H1 (cell line): ENCODE data around the gene INPP4A. TPM values are rescaled to one million over a fixed set of nuclear protein-coding genes. Genes with fewer than 3 reads are reported as not detected.

Experiments used
- CTCF ChIA-PET: fragments of 300-600 bp; sonication (Branson Sonifier 250); formaldehyde crosslinking; loops from one replicate; lab custom pipeline; 2021; ENCODE audit not compliant: partially characterized antibody; lab: Charles Lee
- POLR2A ChIA-PET: fragments of 300-600 bp; sonication (Branson Sonifier 250); formaldehyde crosslinking; loops from one replicate; lab custom pipeline; 2021; ENCODE audit warnings: inconsistent platforms; ENCODE audit not compliant: partially characterized antibody; lab: Charles Lee
- DNase-seq, 2 experiments: peaks; one replicate each; pipeline versions ENCODE4 v3.0.0 to v3.0.0-alpha.2; 2010 to 2022; ENCODE audit warnings: low spot score in 2 of 2, low read depth in 1 of 2, mixed read lengths in 1 of 2
- FAIRE-seq: peaks from 2 replicates; lab custom pipeline; 2011; peaks lifted over from hg19 to GRCh38; lab: Jason Lieb, UNC
- H2AFZ ChIP-seq: 2 replicates; pipeline ENCODE4 v1.8.1; 2012; ENCODE audit warnings: low read length, inconsistent platforms
- H2AK5ac ChIP-seq: 2 replicates; pipeline ENCODE4 v1.6.1; 2013; ENCODE audit warnings: low read depth, low read length
- H2BK120ac ChIP-seq: replicated peaks from 2 replicates; pipeline ENCODE3; 2013; ENCODE audit warnings: low read depth, low read length, inconsistent platforms
- H2BK12ac ChIP-seq: 2 replicates; pipeline ENCODE4 v1.6.1; 2013; ENCODE audit warnings: low read depth, low read length
- H2BK15ac ChIP-seq: 2 replicates; pipeline ENCODE4 v1.6.1; 2013; ENCODE audit warnings: low read length
- H2BK20ac ChIP-seq: 2 replicates; pipeline ENCODE4 v1.6.1; 2013; ENCODE audit warnings: low read length
- H2BK5ac ChIP-seq: 2 replicates; pipeline ENCODE4 v1.6.1; 2013; ENCODE audit warnings: low read depth, low read length
- H3K14ac ChIP-seq: 2 replicates; pipeline ENCODE4 v1.6.1; 2013; ENCODE audit warnings: inconsistent platforms; ENCODE audit not compliant: insufficient read length
- H3K18ac ChIP-seq: 2 replicates; pipeline ENCODE4 v1.6.1; 2013; ENCODE audit warnings: low read length; ENCODE audit errors: extremely low read depth
- H3K23ac ChIP-seq: 2 replicates; pipeline ENCODE4 v1.6.1; 2013; ENCODE audit warnings: inconsistent platforms; ENCODE audit not compliant: insufficient read length
- H3K23me2 ChIP-seq: 2 replicates; pipeline ENCODE4 v1.6.1; 2013; ENCODE audit warnings: low read depth, low read length
- H3K27ac ChIP-seq: 2 replicates; pipeline ENCODE4 v1.6.1; 2011; ENCODE audit warnings: low read depth, low read length, inconsistent platforms
- H3K27me3 ChIP-seq, 4 experiments: replicated peaks in 1 of 4; 1 replicate in 1 of 4; 2 replicates in 3 of 4; pipeline versions ENCODE4 v1.6.1 to v1.8.1; 2011 to 2013; ENCODE audit warnings: low read length in 3 of 4, mild to moderate bottlenecking in 3 of 4, inconsistent platforms in 2 of 4, mixed read lengths in 2 of 4, moderate library complexity in 1 of 4; ENCODE audit not compliant: control insufficient read depth in 3 of 4, insufficient read depth in 3 of 4; ENCODE audit errors: extremely low read depth in 1 of 4
- H3K36me3 ChIP-seq, 4 experiments: 2 replicates each; pipeline versions ENCODE4 v1.6.1 to v1.8.1; 2011 to 2013; ENCODE audit warnings: mild to moderate bottlenecking in 4 of 4, low read length in 3 of 4, moderate library complexity in 2 of 4, control low read depth in 1 of 4, inconsistent platforms in 1 of 4; ENCODE audit not compliant: insufficient read depth in 4 of 4, control insufficient read depth in 2 of 4
- H3K4ac ChIP-seq: replicated peaks from 2 replicates; pipeline ENCODE3; 2013; ENCODE audit warnings: low read length, low read depth, mixed read lengths, inconsistent platforms; ENCODE audit not compliant: insufficient read length
- H3K4me1 ChIP-seq, 4 experiments: replicated peaks in 1 of 4; 1 replicate in 1 of 4; 2 replicates in 3 of 4; pipeline versions ENCODE4 v1.6.1 to v1.8.1; 2011 to 2013; ENCODE audit warnings: low read length in 3 of 4, inconsistent platforms in 2 of 4, mixed read lengths in 1 of 4; ENCODE audit not compliant: insufficient read depth in 4 of 4, control insufficient read depth in 3 of 4
- H3K4me2 ChIP-seq, 2 experiments: 2 replicates each; pipeline versions ENCODE4 v1.6.1 to v1.8.1; 2011 to 2013; ENCODE audit warnings: low read depth in 2 of 2, low read length in 2 of 2, control low read depth in 1 of 2, inconsistent platforms in 1 of 2, mild to moderate bottlenecking in 1 of 2; ENCODE audit not compliant: insufficient read depth in 1 of 2
- H3K4me3 ChIP-seq, 4 experiments: fragments of 200-600, 300-600 bp in 1 of 4; sonication (generic), shearing (Covaris generic), sonication (Bioruptor Twin) in 1 of 4; 2 replicates each; pipeline versions ENCODE4 v1.5.1 to v1.8.1; 2011 to 2016; ENCODE audit warnings: low read length in 4 of 4, low read depth in 3 of 4, control low read depth in 2 of 4, inconsistent platforms in 2 of 4, mild to moderate bottlenecking in 2 of 4, mixed read lengths in 1 of 4, moderate library complexity in 1 of 4; ENCODE audit not compliant: insufficient read depth in 2 of 4; ENCODE audit errors: extremely low read depth in 1 of 4
- H3K56ac ChIP-seq: replicated peaks from 2 replicates; pipeline ENCODE3; 2013; ENCODE audit warnings: low read depth, mild to moderate bottlenecking, mixed read lengths, low read length, inconsistent platforms; ENCODE audit not compliant: insufficient read length
- H3K79me1 ChIP-seq: 2 replicates; pipeline ENCODE4 v1.6.1; 2013; ENCODE audit warnings: low read depth, low read length, control low read depth
- H3K79me2 ChIP-seq, 2 experiments: 2 replicates each; pipeline versions ENCODE4 v1.6.1 to v1.8.1; 2012 to 2013; ENCODE audit warnings: low read length in 2 of 2, mild to moderate bottlenecking in 2 of 2, inconsistent platforms in 1 of 2; ENCODE audit not compliant: insufficient read depth in 2 of 2, control insufficient read depth in 1 of 2
- H3K9ac ChIP-seq, 4 experiments: replicated peaks in 1 of 4; 1 replicate in 1 of 4; 2 replicates in 3 of 4; pipeline versions ENCODE4 v1.6.1 to v1.8.1; 2011 to 2013; ENCODE audit warnings: low read depth in 3 of 4, low read length in 3 of 4, control low read depth in 2 of 4, mild to moderate bottlenecking in 2 of 4, moderate library complexity in 2 of 4, inconsistent platforms in 1 of 4; ENCODE audit errors: extremely low read depth in 1 of 4
- H3K9me3 ChIP-seq, 2 experiments: 2 replicates each; pipeline versions ENCODE4 v1.6.1 to v1.8.1; 2012 to 2013; ENCODE audit warnings: mild to moderate bottlenecking in 2 of 2, moderate library complexity in 2 of 2, control low read depth in 1 of 2, inconsistent platforms in 1 of 2, low read depth in 1 of 2, low read length in 1 of 2, mixed read lengths in 1 of 2; ENCODE audit not compliant: insufficient read depth in 2 of 2
- H4K20me1 ChIP-seq, 2 experiments: replicated peaks in 1 of 2; 2 replicates each; pipeline versions ENCODE3 to v1.8.1; 2011 to 2013; ENCODE audit warnings: inconsistent platforms in 2 of 2, low read length in 2 of 2, mild to moderate bottlenecking in 1 of 2; ENCODE audit not compliant: insufficient read depth in 2 of 2, control insufficient read depth in 1 of 2
- H4K5ac ChIP-seq: 2 replicates; pipeline ENCODE4 v1.6.1; 2013; ENCODE audit warnings: low read length, low read depth, mixed read lengths, inconsistent platforms; ENCODE audit not compliant: insufficient read length
- H4K8ac ChIP-seq: 2 replicates; pipeline ENCODE4 v1.8.0; 2013; ENCODE audit warnings: mild to moderate bottlenecking, moderate library complexity, low read length, inconsistent platforms; ENCODE audit not compliant: insufficient read depth; ENCODE audit errors: extremely low read depth
- H4K91ac ChIP-seq: replicated peaks from 2 replicates; pipeline ENCODE3; 2013; ENCODE audit warnings: low read length, mixed read lengths, inconsistent platforms; ENCODE audit not compliant: insufficient read length
- BRCA1 ChIP-seq: IDR thresholded peaks from 2 replicates; pipeline ENCODE4 v1.6.1; 2012; ENCODE audit warnings: low read depth, low read length, improper control_type of control experiment
- CBX5 ChIP-seq: fragments of 300-800, 300-1000 bp; sonication (generic); IDR thresholded peaks from 2 replicates; pipeline ENCODE4 v1.7.1; 2016; ENCODE audit warnings: antibody characterized with exemption, low read length, low read depth
- EGR1 ChIP-seq: IDR thresholded peaks from 2 replicates; pipeline ENCODE4 v1.6.1; 2011; ENCODE audit warnings: low read depth, low read length, borderline replicate concordance
- EP300 ChIP-seq, 2 experiments: IDR thresholded peaks; 1 replicate in 1 of 2; 2 replicates in 1 of 2; pipeline ENCODE4 v1.6.1; 2011 to 2012; ENCODE audit warnings: low read depth in 2 of 2, low read length in 2 of 2, mild to moderate bottlenecking in 2 of 2, borderline replicate concordance in 1 of 2, inconsistent platforms in 1 of 2, moderate library complexity in 1 of 2
- WGBS, 2 experiments: shearing (Covaris generic) in 1 of 2; methylation state at CpG; one replicate each; pipeline versions ENCODE4 v1.1.6 to v1.1.7; 2013 to 2015; ENCODE audit warnings: low lambda C conversion rate in 2 of 2, mixed read lengths in 2 of 2, inconsistent platforms in 1 of 2, low coverage in 1 of 2, missing lambda C conversion rate in 1 of 2; ENCODE audit not compliant: insufficient replicate concordance in 2 of 2, insufficient coverage in 1 of 2, insufficient read length in 1 of 2; ENCODE audit errors: extremely low coverage in 1 of 2, missing lambda C conversion rate in 1 of 2; 5-methylcytosine and 5-hydroxymethylcytosine counted together
- polyA plus RNA-seq, 7 experiments: library from polyadenylated mRNA; depleted of rRNA in 3 of 7; stranded (reverse) in 5 of 7; unstranded in 2 of 7; fragments of >200 nt in 5 of 7; fragments of 200-250 nt in 2 of 7; gene quantifications; 1 replicate in 5 of 7; 2 replicates in 1 of 7; 4 replicates in 1 of 7; pipeline versions ENCODE4 v1.2.1 to v1.2.3, GENCODE V29; 2011 to 2013; ENCODE audit warnings: missing spikeins in 2 of 7, mixed read lengths in 2 of 7
- total RNA-seq: library from RNA; stranded (reverse); fragmentation: NEBNext Ultra II Directional; extraction: Animal tissue kit (Norgen Biotek cat#: 25700); gene quantifications from 2 replicates; pipeline ENCODE4 v1.2.1, GENCODE V29; 2021

INPP4A gene
- total and polyA plus RNA-seq, 2 of the 8 experiments (the other 6 are each of a cell fraction or from before 2014, with no cell fraction given) = 25.6 to 34.3 TPM

GRCh38 chr2:98469862-98470544 is 25.3 kb downstream of the INPP4A start:
- Histone ChIP-seq H3K4me2 (no peak overlapping the region), H3K56ac (no peak overlapping the region), H4K20me1 (peaks cover 9 to 12% of the 10 kb centered on the region in 2 experiments), H2BK12ac (no peak overlapping the region), H3K79me1 (peaks cover 18% of the 10 kb centered on the region), H3K18ac (no peak overlapping the region), H3K4ac (no peak overlapping the region), H3K4me3 (no peak overlapping the region), H2BK5ac (no peak overlapping the region), H3K79me2 (peaks cover 0 to 87% of the 10 kb centered on the region in 2 experiments; a peak in 3 of 4 replicates), H3K23ac (no peak overlapping the region), H3K23me2 (peaks cover 4% of the 10 kb centered on the region; the same call in 1 of the 2 replicates), H3K9ac (no peak overlapping the region; a peak in 1 of 7 replicates), H3K27me3 (no peaks in the 10 kb centered on the region), H4K8ac (no peak overlapping the region), H3K27ac (no peak overlapping the region), H3K9me3 (no peaks in the 10 kb centered on the region), H4K91ac (no peak overlapping the region), H4K5ac (no peak overlapping the region), H2AK5ac (0 out of 2 replicates have a peak overlapping the region, but pooled peaks have one; percentile 75), H2AFZ (no peak overlapping the region), H2BK15ac (no peak overlapping the region), H2BK20ac (no peak overlapping the region), H3K14ac (no peak overlapping the region), H3K4me1 (peaks cover 3 to 10% (median 7%) of the 10 kb centered on the region in 4 experiments; a peak in 6 of 7 replicates), H3K36me3 (no peaks in the 10 kb centered on the region), H2BK120ac (no peak overlapping the region)
- FAIRE-seq = no peak
- no peak for TF ChIP-seq BRCA1
- no peak for TF ChIP-seq EGR1
- TF ChIP-seq EP300 (IDR thresholded peaks at IDR 0.05; ENCODE audit: borderline replicate concordance in 1 of 2, low read depth in 2 of 2, low read length in 2 of 2) = no peak
- no peak for TF ChIP-seq CBX5
- DNase-seq = no peak
- 95% methylated on average over 11 of the region's 11 CpGs; no CpG with 5 or more reads in 1 of the 2 experiments for WGBS, 2 experiments
- POLR2A ChIA-PET = interaction anchor here (0.6 to 2.0 kb wide), 3 partner anchors 9 to 19 kb away, joined by 3 to 7 read pairs (median 5); no protein-coding TSS in a partner anchor
- CTCF ChIA-PET = interaction anchor here (1.9 to 2.8 kb wide), 3 partner anchors 9 to 18 kb away, joined by 5 to 15 read pairs (median 5); no protein-coding TSS in a partner anchor
